Measurements from ENCODE around the gene SLF2. TPM values are rescaled to one million over a fixed set of nuclear protein-coding genes. Genes with fewer than 3 reads are reported as not detected.

SLF2 gene
- total RNA-seq, 2 donors from 2014 or later: 25.3 to 77.8 TPM

GRCh38 chr10:100978901-100979195 is 66.1 kb downstream of the SLF2 start:
- H3K9me3 ChIP-seq: no peaks in the 10 kb centered on the region
- no peaks in the 10 kb centered on the region for H3K4me1 ChIP-seq (replicated peaks)
- TF ChIP-seq CTCF (IDR thresholded peaks at IDR 0.05): no peak
- TF ChIP-seq POLR2AphosphoS5 (IDR thresholded peaks at IDR 0.05): no peak
- TF ChIP-seq POLR2A (IDR thresholded peaks at IDR 0.05): no peak
- no peak overlapping the region for H3K4me3 ChIP-seq
- H3K36me3 ChIP-seq: peaks cover 0 to 8% of the 10 kb centered on the region in 2 donors
- 89% methylated on average over 10 of the region's 10 CpGs for WGBS
- intact Hi-C loops (cut with DNase I): no loop called here
- no peaks in the 10 kb centered on the region for H3K27me3 ChIP-seq (replicated peaks; ENCODE audit: insufficient read depth)
- no peak overlapping the region for H3K27ac ChIP-seq
- DNase-seq (ENCODE audit: low spot score): no peak

- H3K4me1 ChIP-seq (replicated peaks): no peaks in the 10 kb centered on the region
- H3K4me3 ChIP-seq: no peak overlapping the region
- TF ChIP-seq CTCF (IDR thresholded peaks at IDR 0.05): no peak
- no peak for TF ChIP-seq POLR2AphosphoS5 (IDR thresholded peaks at IDR 0.05)
- no peak for TF ChIP-seq POLR2A (IDR thresholded peaks at IDR 0.05)
- H3K36me3 ChIP-seq: peaks cover 0 to 8% of the 10 kb centered on the region in 2 donors
- 92% methylated on average over 16 of the region's 16 CpGs for WGBS
- DNase-seq (ENCODE audit: low spot score): no peak
- no peak overlapping the region for H3K27ac ChIP-seq
- no peaks in the 10 kb centered on the region for H3K9me3 ChIP-seq
- intact Hi-C loops (cut with DNase I): no loop called here
- no peaks in the 10 kb centered on the region for H3K27me3 ChIP-seq (replicated peaks; ENCODE audit: insufficient read depth)
These were observed 67.1 kb downstream of the SLF2 start for GRCh38 chr10:100979791-100980272.

- H3K4me3 ChIP-seq: no peak overlapping the region
- intact Hi-C loops (cut with DNase I): no loop called here
- H3K27me3 ChIP-seq (replicated peaks; ENCODE audit: insufficient read depth): no peaks in the 10 kb centered on the region
- peaks cover 0 to 8% of the 10 kb centered on the region in 2 donors for H3K36me3 ChIP-seq
- 89% methylated on average over 2 of the region's 2 CpGs for WGBS
- no peaks in the 10 kb centered on the region for H3K4me1 ChIP-seq (replicated peaks)
- no peak overlapping the region for H3K27ac ChIP-seq
- H3K9me3 ChIP-seq: no peaks in the 10 kb centered on the region
- no peak for DNase-seq (ENCODE audit: low spot score)
- no peak for TF ChIP-seq POLR2A (IDR thresholded peaks at IDR 0.05)
- TF ChIP-seq POLR2AphosphoS5 (IDR thresholded peaks at IDR 0.05): no peak
- TF ChIP-seq CTCF (IDR thresholded peaks at IDR 0.05): no peak
These were observed 67.5 kb downstream of the SLF2 start for GRCh38 chr10:100980311-100980710.

- DNase-seq (ENCODE audit: low spot score): no peak
These were observed 67.9 kb downstream of the SLF2 start for GRCh38 chr10:100980711-100981110.

More at GRCh38 chr10:100980711-100981110, 67.9 kb downstream of the SLF2 start:
- Histone ChIP-seq H3K9me3 (no peaks in the 10 kb centered on the region), H3K27me3 (replicated peaks; ENCODE audit: insufficient read depth) (no peaks in the 10 kb centered on the region), H3K4me3 (no peak overlapping the region), H3K27ac (no peak overlapping the region), H3K36me3 (peaks cover 0 to 8% of the 10 kb centered on the region in 2 donors), H3K4me1 (replicated peaks) (no peaks in the 10 kb centered on the region)
- intact Hi-C loops (cut with DNase I): no loop called here
- 90% methylated on average over 7 of the region's 7 CpGs for WGBS
- TF ChIP-seq CTCF (IDR thresholded peaks at IDR 0.05): no peak

All from prostate gland (tissue), 2 donors.